K562 (cell line): ENCODE data around the gene LPAR3. TPM values are rescaled to one million over a fixed set of nuclear protein-coding genes. Genes with fewer than 3 reads are reported as not detected.

Experiments used
- ATF7 ChIP-seq: fragments of 450-650 bp; IDR thresholded peaks from 2 replicates; pipeline ENCODE4 v1.7.1; 2014; ENCODE audit warnings: mild to moderate bottlenecking, moderate library complexity
- FOXA3 ChIP-seq, 2 experiments: fragments of 450-650 bp in 1 of 2; sonication (generic) in 1 of 2; formaldehyde crosslinking; IDR thresholded peaks in 1 of 2; conservative IDR thresholded peaks in 1 of 2; 2 replicates each; pipeline versions ENCODE4 v1.4.0 to v1.8.0; 2020 to 2022; ENCODE audit warnings: mild to moderate bottlenecking in 2 of 2, missing genetic modification reagents in 1 of 2
- JUND ChIP-seq, 2 experiments: IDR thresholded peaks; 2 replicates in 1 of 2; 3 replicates in 1 of 2; pipeline ENCODE4 v1.6.1; 2011; ENCODE audit warnings: borderline replicate concordance in 2 of 2, low read depth in 2 of 2, low read length in 2 of 2, improper control_type of control experiment in 1 of 2, missing biosample characterization in 1 of 2, missing genetic modification characterization in 1 of 2, missing genetic modification reagents in 1 of 2
- NR2F6 ChIP-seq: fragments of 450-650 bp; formaldehyde crosslinking; IDR thresholded peaks from 2 replicates; pipeline ENCODE4 v1.4.0; 2020; ENCODE audit warnings: mild to moderate bottlenecking
- RFX7 ChIP-seq: fragments of 250-450 bp; sonication (Bioruptor Pico); IDR thresholded peaks from 2 replicates; pipeline ENCODE4 v1.5.1; 2021; ENCODE audit warnings: mild to moderate bottlenecking
- SAFB2 ChIP-seq: fragments of 200-400 bp; formaldehyde crosslinking; IDR thresholded peaks from 2 replicates; pipeline ENCODE4 v1.6.1; 2018; ENCODE audit warnings: borderline replicate concordance, low read length, low read depth, moderate library complexity; ENCODE audit not compliant: severe bottlenecking
- SIRT6 ChIP-seq: IDR thresholded peaks from one replicate; pipeline ENCODE4 v1.6.1; 2012; ENCODE audit warnings: low read depth, mild to moderate bottlenecking, control low read depth, inconsistent platforms, low read length, moderate library complexity
- TEAD1 ChIP-seq, 2 experiments: fragments of 450-650 bp in 1 of 2; sonication (generic) in 1 of 2; formaldehyde crosslinking; IDR thresholded peaks; 2 replicates each; pipeline versions ENCODE4 v1.4.0 to v1.8.0; 2020 to 2022; ENCODE audit warnings: mild to moderate bottlenecking in 2 of 2, missing genetic modification reagents in 1 of 2
- ZKSCAN1 ChIP-seq: fragments of 150-350 bp; IDR thresholded peaks from 2 replicates; pipeline ENCODE4 v1.6.1; 2016; ENCODE audit warnings: low read depth, low read length
- ZNF232 ChIP-seq: sonication (generic); formaldehyde crosslinking; IDR thresholded peaks from 2 replicates; pipeline ENCODE4 v1.8.0; 2022; ENCODE audit warnings: mild to moderate bottlenecking, missing genetic modification reagents
- ZNF277 ChIP-seq: fragments of 250-450 bp; sonication (Bioruptor Pico); IDR thresholded peaks from 2 replicates; pipeline ENCODE4 v1.8.0; 2022; ENCODE audit warnings: inconsistent platforms, mild to moderate bottlenecking, moderate library complexity, borderline replicate concordance
- ZNF347 ChIP-seq: fragments of 450-650 bp; formaldehyde crosslinking; IDR thresholded peaks from 2 replicates; pipeline ENCODE4 v1.4.0; 2020; ENCODE audit warnings: low read depth, mild to moderate bottlenecking, moderate library complexity
- ZNF589 ChIP-seq: fragments of 200-800 bp; sonication (Bioruptor generic); IDR thresholded peaks from 2 replicates; pipeline ENCODE4 v1.6.1; 2016; ENCODE audit warnings: low read depth, missing genetic modification characterization, missing compliant biosample characterization
- ZNF830 ChIP-seq: fragments of 250-450 bp; sonication (Bioruptor Pico); IDR thresholded peaks from 2 replicates; pipeline ENCODE4 v1.5.0; 2021; ENCODE audit warnings: mild to moderate bottlenecking
- polyA plus RNA-seq, 8 experiments: library from polyadenylated mRNA; depleted of rRNA in 4 of 8; stranded (reverse) in 5 of 8; unstranded in 3 of 8; fragments of >200 nt; fragmentation: Nextera tagmentation in 2 of 8; fragmentation: Illumina TruSeq in 1 of 8; extraction: Ambion mirVana in 2 of 8; extraction: Trizol in 1 of 8; gene quantifications; 2 replicates each; pipeline versions ENCODE4 v1.2.1 to v1.2.3, GENCODE V29; 2011 to 2014; ENCODE audit warnings: inconsistent platforms in 1 of 8, missing spikeins in 1 of 8
- total RNA-seq, 7 experiments: library from RNA; depleted of rRNA in 6 of 7; stranded (reverse); fragments of >200 nt in 6 of 7; fragmentation: Illumina TruSeq in 2 of 7; extraction: Trizol in 2 of 7; gene quantifications; 2 replicates each; pipeline versions ENCODE4 v1.2.1 to v1.2.3, GENCODE V29; 2011 to 2021; ENCODE audit warnings: low replicate concordance in 1 of 7

Gene LPAR3
- total and polyA plus RNA-seq, 9 of the 15 experiments (the other 6 are each of a cell fraction or from before 2014, with no cell fraction given) = 0.11 TPM; not detected in 8

- no peak for TF ChIP-seq ZNF277 (CRISPR knock-in tag)
- no peak for TF ChIP-seq SIRT6
- no peak for TF ChIP-seq FOXA3 (CRISPR knock-in tag; conservative IDR thresholded peaks at IDR 0.05 in 1 of 2, IDR thresholded peaks at IDR 0.05 in 1 of 2)
- no peak for TF ChIP-seq RFX7 (CRISPR knock-in tag)
- TF ChIP-seq JUND (IDR thresholded peaks at IDR 0.05; ENCODE audit: borderline replicate concordance, low read depth, low read length) = no peak
- 0 out of 3 replicates have a peak, but pooled peaks have one; percentile 25 for TF ChIP-seq JUND (tag; IDR thresholded peaks at IDR 0.05; ENCODE audit: borderline replicate concordance, low read depth, low read length)
- no peak for TF ChIP-seq ATF7
- TF ChIP-seq NR2F6 (CRISPR knock-in tag) = no peak
- TF ChIP-seq ZNF347 (CRISPR knock-in tag) = no peak
- TF ChIP-seq ZNF232 (CRISPR knock-in tag) = no peak
- TF ChIP-seq ZKSCAN1 = no peak
- TF ChIP-seq SAFB2 = no peak
- no peak for TF ChIP-seq TEAD1 (CRISPR knock-in tag; IDR thresholded peaks at IDR 0.05)
- TF ChIP-seq ZNF830 = no peak
- TF ChIP-seq ZNF589 (CRISPR knock-in tag) = no peak
These were observed 43.3 kb upstream of the LPAR3 start (continued) for GRCh38 chr1:84936116-84936810.
